Effector memory CD8-positive, alpha-beta T cell (primary cell): ENCODE data around the gene ERG.

Experiments
- ATAC-seq: fragments of 150-1000 bp; cut with Tn5 transposase; replicated peaks from 2 replicates; pipeline ENCODE4 v1.10.0; 2021; ENCODE audit warnings: mild to moderate bottlenecking, moderate library complexity
- DNase-seq, 3 experiments: peaks; one replicate each; pipeline ENCODE4 v3.0.0; 2021
- H3K27ac Mint-ChIP-seq, 2 donors: one replicate each; pipeline ENCODE4 v1.8.0; 2022; ENCODE audit warnings: mild to moderate bottlenecking in 2 of 2, mixed read lengths in 2 of 2, moderate library complexity in 2 of 2
- H3K27me3 Mint-ChIP-seq, 2 donors: one replicate each; pipeline ENCODE4 v1.8.0; 2022; ENCODE audit warnings: mixed read lengths in 2 of 2
- H3K36me3 Mint-ChIP-seq: one replicate; pipeline ENCODE4 v1.8.0; 2022; ENCODE audit warnings: mild to moderate bottlenecking, moderate library complexity, mixed read lengths; ENCODE audit not compliant: insufficient read depth
- H3K4me1 Mint-ChIP-seq, 2 donors: one replicate each; pipeline ENCODE4 v1.8.0; 2022; ENCODE audit warnings: low read depth in 2 of 2, mixed read lengths in 2 of 2
- H3K4me3 Mint-ChIP-seq, 2 donors: one replicate each; pipeline ENCODE4 v1.8.0; 2022; ENCODE audit warnings: mild to moderate bottlenecking in 2 of 2, mixed read lengths in 2 of 2, moderate library complexity in 2 of 2
- H3K9me3 Mint-ChIP-seq, 2 donors: one replicate each; pipeline ENCODE4 v1.8.0; 2022; ENCODE audit warnings: mixed read lengths in 2 of 2

ERG gene

GRCh38 chr21:38494251-38494642 lies 4.0 kb downstream of the ERG start:
- Mint-ChIP-seq H3K27ac (no peak overlapping the region), H3K9me3 (no peaks in the 10 kb centered on the region), H3K27me3 (peaks cover 32 to 53% of the 10 kb centered on the region in 2 donors), H3K36me3 (no peaks in the 10 kb centered on the region), H3K4me1 (no peaks in the 10 kb centered on the region), H3K4me3 (no peak overlapping the region)
- ATAC-seq (no peak), DNase-seq (no peak)

- H3K4me3 Mint-ChIP-seq, result no peak overlapping the region
- ATAC-seq (no peak), DNase-seq (no peak)
- H3K36me3 Mint-ChIP-seq, result no peaks in the 10 kb centered on the region
- H3K27me3 Mint-ChIP-seq, result peaks cover 30 to 54% of the 10 kb centered on the region in 2 donors
- H3K9me3 Mint-ChIP-seq, result no peaks in the 10 kb centered on the region
- H3K4me1 Mint-ChIP-seq, result no peaks in the 10 kb centered on the region
- no peak overlapping the region for H3K27ac Mint-ChIP-seq
Observed at GRCh38 chr21:38493549-38494250, 4.6 kb downstream of the ERG start.

DNA sequence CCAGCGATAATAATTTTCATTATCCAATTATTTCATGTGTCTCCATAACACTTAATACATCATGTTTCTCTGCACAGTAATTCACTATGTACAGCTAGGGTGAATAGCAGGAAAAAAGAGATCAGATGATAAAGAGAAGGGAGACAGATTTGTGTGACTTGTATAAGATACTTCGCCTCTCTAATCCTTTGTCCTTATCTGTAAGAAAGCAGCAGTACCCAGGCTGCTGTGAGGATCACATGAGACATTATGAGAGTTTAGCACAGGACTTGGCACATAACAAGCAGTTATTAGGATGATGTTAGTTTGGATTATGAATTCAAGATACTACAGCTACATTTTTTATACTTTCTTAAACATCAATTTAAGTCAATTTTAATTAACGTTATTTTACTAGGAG lies 6.3 kb downstream of the ERG start:
- H3K27ac Mint-ChIP-seq, result no peak overlapping the region
- no peak overlapping the region for H3K4me3 Mint-ChIP-seq
- H3K4me1 Mint-ChIP-seq, result no peaks in the 10 kb centered on the region
- DNase-seq, result no peak
- no peaks in the 10 kb centered on the region for H3K36me3 Mint-ChIP-seq
- H3K27me3 Mint-ChIP-seq, result peaks cover 15 to 54% of the 10 kb centered on the region in 2 donors
- no peaks in the 10 kb centered on the region for H3K9me3 Mint-ChIP-seq
- no peak for ATAC-seq

DNA sequence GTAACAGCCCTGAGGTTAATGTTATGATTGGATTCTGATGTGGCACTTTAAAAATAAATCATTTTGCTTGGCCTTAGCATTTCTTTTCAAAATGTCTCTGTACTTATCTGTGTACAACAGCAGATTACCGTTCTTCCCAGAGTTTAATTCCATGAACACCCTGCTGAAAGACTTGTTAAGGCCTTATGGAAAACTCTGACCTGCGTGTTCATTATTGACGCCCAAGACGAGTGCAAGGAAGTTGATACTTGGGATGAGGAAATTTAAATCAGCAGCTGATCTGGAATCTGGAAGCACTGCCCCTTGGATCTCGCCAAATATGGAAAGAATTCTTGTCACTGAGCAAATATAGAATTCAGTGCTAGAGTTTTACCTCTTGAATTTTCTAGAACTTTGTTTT lies 6.7 kb downstream of the ERG start:
- DNase-seq (no peak), ATAC-seq (no peak)
- no peaks in the 10 kb centered on the region for H3K9me3 Mint-ChIP-seq
- H3K4me3 Mint-ChIP-seq, result no peak overlapping the region
- peaks cover 17 to 54% of the 10 kb centered on the region in 2 donors for H3K27me3 Mint-ChIP-seq
- no peak overlapping the region for H3K27ac Mint-ChIP-seq
- H3K4me1 Mint-ChIP-seq, result no peaks in the 10 kb centered on the region
- no peaks in the 10 kb centered on the region for H3K36me3 Mint-ChIP-seq

DNA sequence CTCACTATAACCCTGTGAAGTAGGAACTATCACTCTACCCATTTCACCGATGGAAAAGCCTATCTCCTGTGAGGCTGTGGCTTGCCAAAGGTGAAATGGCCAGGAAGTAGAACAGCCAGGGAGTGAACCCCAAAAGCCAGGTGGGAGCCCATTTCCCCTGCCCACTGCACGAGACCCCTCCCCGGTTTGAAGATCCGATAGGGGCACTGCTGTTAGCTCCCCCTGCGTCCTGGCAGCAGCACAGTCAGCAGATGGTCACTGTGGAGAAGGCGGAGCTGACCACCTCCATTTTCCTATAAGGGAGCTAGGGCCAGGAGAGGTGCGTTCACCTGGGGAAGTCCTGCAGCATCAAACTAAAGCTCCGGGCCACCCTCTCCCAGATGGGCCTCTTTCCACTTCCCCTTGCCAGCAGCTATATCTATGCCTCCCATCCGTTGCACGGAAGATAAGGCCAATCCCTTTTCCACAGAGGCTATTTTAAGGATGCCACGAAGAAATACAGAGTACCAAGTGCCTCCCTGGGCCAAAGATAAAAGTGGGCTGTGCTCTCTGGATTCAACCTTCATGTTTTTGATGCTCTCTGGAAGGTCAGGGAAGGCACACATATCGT lies 7.8 kb downstream of the ERG start:
- Mint-ChIP-seq H3K4me3 (no peak overlapping the region), H3K27me3 (peaks cover 21 to 51% of the 10 kb centered on the region in 2 donors), H3K36me3 (no peaks in the 10 kb centered on the region), H3K4me1 (no peaks in the 10 kb centered on the region), H3K27ac (no peak overlapping the region), H3K9me3 (no peaks in the 10 kb centered on the region)
- ATAC-seq (no peak), DNase-seq (no peak)

DNA sequence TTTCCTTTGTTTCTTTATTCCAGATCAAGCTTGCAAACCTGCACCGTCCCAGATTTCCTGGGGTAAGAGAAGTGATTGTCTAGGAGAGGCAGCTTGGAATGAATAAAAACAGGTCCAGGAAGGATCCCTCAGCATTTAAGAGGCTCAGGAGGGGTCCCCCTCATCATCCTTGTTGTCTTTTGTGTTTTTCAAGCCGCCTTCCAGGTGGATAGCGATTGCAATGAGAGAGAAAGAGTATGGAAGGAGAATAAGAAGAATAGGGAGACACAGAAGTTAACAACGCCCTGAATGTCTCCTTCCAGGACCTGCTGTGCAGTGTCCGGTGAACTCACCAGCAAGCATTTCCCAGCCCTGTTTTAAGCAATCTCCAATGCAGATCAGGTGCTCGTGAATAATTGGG lies 8.5 kb downstream of the ERG start:
- no peak overlapping the region for H3K4me3 Mint-ChIP-seq
- no peak for ATAC-seq
- no peaks in the 10 kb centered on the region for H3K4me1 Mint-ChIP-seq
- H3K27me3 Mint-ChIP-seq, result peaks cover 14 to 44% of the 10 kb centered on the region in 2 donors
- no peaks in the 10 kb centered on the region for H3K9me3 Mint-ChIP-seq
- no peaks in the 10 kb centered on the region for H3K36me3 Mint-ChIP-seq
- DNase-seq, result no peak
- no peak overlapping the region for H3K27ac Mint-ChIP-seq

DNA sequence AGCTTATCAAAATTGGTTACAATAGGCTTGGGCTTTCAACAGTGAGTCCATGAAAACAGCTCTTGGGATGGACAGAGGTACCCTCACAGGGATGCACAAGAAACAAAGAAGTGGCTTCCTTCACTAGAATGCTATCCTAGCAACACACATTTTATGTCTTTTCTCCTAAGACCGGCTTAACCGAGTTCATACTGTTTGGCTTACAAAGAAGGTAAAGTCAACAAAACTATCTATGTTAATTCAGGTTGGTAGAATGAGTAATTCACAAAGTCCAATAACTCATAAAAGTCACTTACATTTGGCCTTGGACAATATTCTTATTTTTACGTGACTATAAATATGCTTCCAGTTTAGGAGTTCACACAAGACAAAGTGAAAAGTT lies 9.0 kb downstream of the ERG start:
- Mint-ChIP-seq H3K27me3 (peaks cover 17 to 44% of the 10 kb centered on the region in 2 donors), H3K36me3 (no peaks in the 10 kb centered on the region), H3K27ac (no peak overlapping the region), H3K9me3 (no peaks in the 10 kb centered on the region), H3K4me3 (no peak overlapping the region), H3K4me1 (no peaks in the 10 kb centered on the region)
- ATAC-seq, result no peak
- DNase-seq, result no peak

DNA sequence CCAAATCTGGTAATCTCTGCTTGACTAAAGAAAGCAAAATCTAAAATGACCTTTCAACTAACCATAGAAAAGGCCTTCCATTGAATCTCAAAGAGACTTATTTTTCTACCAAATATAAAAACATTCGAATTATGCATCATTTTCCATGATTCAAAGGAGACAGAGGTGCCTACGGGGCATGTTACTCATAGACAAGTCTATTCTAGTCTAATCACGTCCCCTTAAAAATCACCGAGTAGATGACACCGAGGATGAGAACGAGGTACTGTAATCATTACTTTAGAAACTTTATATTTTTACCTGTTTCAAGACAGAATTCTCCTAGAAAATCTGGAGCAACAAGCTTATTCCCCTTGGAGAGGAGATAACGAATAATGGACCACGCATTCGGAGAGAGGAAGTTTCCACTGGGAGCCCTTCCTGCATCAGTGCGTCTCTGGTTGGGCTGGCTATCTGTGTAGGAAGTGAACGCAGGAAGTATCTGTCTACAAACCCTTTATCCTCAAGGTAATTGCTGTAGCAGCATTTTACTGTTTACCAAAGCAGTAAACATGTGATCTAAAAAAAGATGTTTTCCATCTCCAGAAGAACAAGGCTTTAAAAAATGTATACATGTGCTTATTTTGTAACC lies 9.5 kb downstream of the ERG start:
- Mint-ChIP-seq H3K4me1 (no peaks in the 10 kb centered on the region), H3K27me3 (peaks cover 16 to 39% of the 10 kb centered on the region in 2 donors), H3K36me3 (no peaks in the 10 kb centered on the region), H3K9me3 (no peaks in the 10 kb centered on the region), H3K4me3 (no peak overlapping the region), H3K27ac (no peak overlapping the region)
- DNase-seq (no peak), ATAC-seq (no peak)

GRCh38 chr21:38487901-38488639 lies 10.2 kb downstream of the ERG start:
- Mint-ChIP-seq H3K27me3 (peaks cover 12 to 34% of the 10 kb centered on the region in 2 donors), H3K4me3 (no peak overlapping the region)

DNA sequence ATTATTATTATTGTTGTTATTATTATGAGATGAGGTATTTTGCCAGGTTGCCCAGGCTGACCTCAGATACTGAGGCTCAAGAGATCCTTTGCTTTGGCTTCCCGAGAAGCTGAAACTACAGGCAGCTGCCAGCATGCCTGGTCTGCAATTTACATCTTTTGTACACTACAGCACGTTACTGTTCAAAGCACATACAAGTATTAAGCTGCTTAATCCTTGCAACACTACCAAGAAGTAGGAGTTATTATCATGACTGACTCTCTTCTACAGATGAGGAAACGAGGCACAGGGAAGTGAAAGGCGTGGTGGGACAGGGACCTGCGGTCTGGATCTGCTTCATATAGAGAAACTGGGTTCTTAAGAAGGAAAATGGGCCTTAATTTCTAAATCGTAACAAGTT lies 11.6 kb downstream of the ERG start:
- Mint-ChIP-seq H3K9me3 (no peaks in the 10 kb centered on the region), H3K4me3 (no peak overlapping the region), H3K36me3 (no peaks in the 10 kb centered on the region), H3K4me1 (no peaks in the 10 kb centered on the region), H3K27ac (no peak overlapping the region), H3K27me3 (peaks cover 12 to 34% of the 10 kb centered on the region in 2 donors)
- DNase-seq (no peak), ATAC-seq (no peak)

More at GRCh38 chr21:38487901-38488639, 10.2 kb downstream of the ERG start:
- ATAC-seq (no peak), DNase-seq (no peak)
- Mint-ChIP-seq H3K27ac (no peak overlapping the region), H3K36me3 (no peaks in the 10 kb centered on the region), H3K4me1 (no peaks in the 10 kb centered on the region), H3K9me3 (no peaks in the 10 kb centered on the region)

GRCh38 chr21:38486221-38486620 lies 12.1 kb downstream of the ERG start:
- H3K4me1 Mint-ChIP-seq, result no peaks in the 10 kb centered on the region
- no peak for ATAC-seq
- DNase-seq, result no peak
- H3K27me3 Mint-ChIP-seq, result peaks cover 12 to 34% of the 10 kb centered on the region in 2 donors
- H3K4me3 Mint-ChIP-seq, result no peak overlapping the region
- H3K9me3 Mint-ChIP-seq, result no peaks in the 10 kb centered on the region
- H3K27ac Mint-ChIP-seq, result no peak overlapping the region
- no peaks in the 10 kb centered on the region for H3K36me3 Mint-ChIP-seq

GRCh38 chr21:38479641-38480525 lies 18.4 kb downstream of the ERG start:
- Mint-ChIP-seq H3K27ac (no peak overlapping the region), H3K27me3 (peaks cover 36 to 43% of the 10 kb centered on the region in 2 donors)

GRCh38 chr21:38478782-38479181 lies 19.5 kb downstream of the ERG start:
- DNase-seq (no peak), ATAC-seq (no peak)
- Mint-ChIP-seq H3K27me3 (peaks cover 48 to 49% of the 10 kb centered on the region in 2 donors), H3K9me3 (no peaks in the 10 kb centered on the region), H3K4me1 (no peaks in the 10 kb centered on the region), H3K36me3 (no peaks in the 10 kb centered on the region), H3K27ac (no peak overlapping the region), H3K4me3 (no peak overlapping the region)

More at GRCh38 chr21:38479641-38480525, 18.4 kb downstream of the ERG start:
- no peaks in the 10 kb centered on the region for H3K9me3 Mint-ChIP-seq
- H3K4me1 Mint-ChIP-seq, result no peaks in the 10 kb centered on the region
- no peak overlapping the region for H3K4me3 Mint-ChIP-seq
- H3K36me3 Mint-ChIP-seq, result no peaks in the 10 kb centered on the region
- ATAC-seq (no peak), DNase-seq (no peak)
